ENCODE measurements around the gene HIVEP2.

HIVEP2 gene

DNA sequence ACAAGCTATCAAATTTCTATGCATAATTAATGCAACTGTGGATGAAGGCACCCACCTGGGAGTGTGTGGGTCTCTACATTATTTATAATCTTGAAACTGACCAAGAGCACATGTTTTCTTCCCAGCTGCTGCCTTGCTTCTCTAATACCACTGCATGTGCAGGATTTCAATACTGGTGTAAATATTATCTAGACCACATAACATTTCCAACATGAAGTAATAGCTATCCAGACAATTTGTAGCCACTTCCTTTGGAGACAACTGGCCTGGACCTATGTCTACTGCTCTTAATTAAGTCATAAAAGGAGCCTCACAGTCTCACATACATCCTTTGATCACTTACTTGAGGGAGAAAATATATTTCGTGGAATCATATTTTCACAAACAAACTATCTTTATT is 180.7 kb downstream of the HIVEP2 start:
- DNase-seq, result no peak

DNA sequence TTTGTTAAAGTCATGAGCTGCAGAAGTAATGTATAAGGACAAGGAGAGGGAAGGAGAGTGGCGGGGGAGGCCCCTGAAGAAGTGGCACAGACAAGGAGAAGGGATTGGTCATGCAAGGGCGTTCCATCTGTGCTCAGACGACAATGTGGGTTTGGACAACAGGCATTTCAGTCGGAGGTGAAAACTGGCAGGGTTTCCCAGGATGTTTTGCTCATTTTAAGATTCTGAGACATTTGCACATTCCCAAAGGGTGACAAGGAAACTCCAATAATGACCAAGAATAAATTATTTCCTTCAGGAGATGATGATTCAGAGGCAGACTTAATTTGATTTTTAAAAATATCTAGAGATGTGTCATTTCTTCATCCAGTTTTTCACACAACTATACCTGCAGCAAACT is 181.8 kb downstream of the HIVEP2 start:
- DNase-seq, result no peak

DNA sequence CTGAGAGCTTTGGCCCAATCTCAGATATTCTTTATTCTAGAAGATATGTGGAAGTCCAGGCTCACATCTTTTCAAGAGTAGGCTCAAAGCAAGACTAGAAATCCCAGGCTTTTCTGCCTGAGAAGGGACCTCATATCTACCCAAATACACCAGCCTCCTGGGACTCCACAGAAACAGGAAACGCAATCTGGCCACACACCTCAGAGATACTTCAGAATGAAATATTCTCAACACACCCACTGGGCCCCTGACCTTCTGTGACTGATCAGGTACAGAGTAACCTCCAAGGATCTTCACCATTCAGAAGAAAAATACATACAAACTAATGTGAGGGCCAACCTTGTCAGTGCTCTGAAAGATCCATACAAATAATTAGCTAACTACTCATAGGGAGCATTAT is 183.2 kb downstream of the HIVEP2 start:
- no peak for DNase-seq

DNA sequence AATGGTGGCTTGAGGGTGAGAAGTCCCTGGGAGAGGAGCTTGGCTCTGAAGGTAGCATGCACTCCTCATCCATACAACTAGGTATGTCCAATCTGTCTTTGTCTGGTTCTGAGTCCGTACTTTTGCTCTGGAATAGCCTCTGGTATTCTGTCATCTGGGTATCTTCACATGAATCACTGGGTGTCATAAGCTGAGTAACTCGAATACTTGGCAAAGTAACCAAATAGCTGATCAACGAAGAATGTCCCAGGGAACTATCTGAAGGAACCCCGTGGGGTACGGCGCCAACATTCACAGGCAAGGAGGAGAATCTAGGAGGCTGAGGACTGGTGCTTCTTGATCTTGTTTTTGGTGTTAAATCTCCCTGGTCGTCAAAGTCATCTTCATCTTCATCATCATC is 184.8 kb downstream of the HIVEP2 start:
- no peak for DNase-seq

DNA sequence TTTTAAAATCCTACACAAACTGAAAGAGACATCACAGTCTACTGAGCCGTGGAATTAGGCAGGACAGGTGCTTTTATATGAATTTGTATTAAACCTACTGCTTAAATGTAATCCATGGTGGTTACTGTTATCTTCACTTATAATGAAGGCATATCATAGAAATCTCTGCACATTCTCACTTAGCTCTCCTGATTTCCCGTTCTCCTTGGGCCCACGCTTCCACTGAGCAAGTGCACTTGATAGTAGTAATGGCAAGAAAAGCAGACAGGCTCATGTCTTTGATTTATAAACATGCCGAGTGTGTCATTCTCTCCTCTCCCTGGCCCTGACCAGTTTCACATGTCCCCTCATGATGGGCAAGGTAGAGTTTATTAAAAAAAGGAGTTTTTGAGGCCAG is 186.3 kb downstream of the HIVEP2 start:
- DNase-seq, result no peak

DNA sequence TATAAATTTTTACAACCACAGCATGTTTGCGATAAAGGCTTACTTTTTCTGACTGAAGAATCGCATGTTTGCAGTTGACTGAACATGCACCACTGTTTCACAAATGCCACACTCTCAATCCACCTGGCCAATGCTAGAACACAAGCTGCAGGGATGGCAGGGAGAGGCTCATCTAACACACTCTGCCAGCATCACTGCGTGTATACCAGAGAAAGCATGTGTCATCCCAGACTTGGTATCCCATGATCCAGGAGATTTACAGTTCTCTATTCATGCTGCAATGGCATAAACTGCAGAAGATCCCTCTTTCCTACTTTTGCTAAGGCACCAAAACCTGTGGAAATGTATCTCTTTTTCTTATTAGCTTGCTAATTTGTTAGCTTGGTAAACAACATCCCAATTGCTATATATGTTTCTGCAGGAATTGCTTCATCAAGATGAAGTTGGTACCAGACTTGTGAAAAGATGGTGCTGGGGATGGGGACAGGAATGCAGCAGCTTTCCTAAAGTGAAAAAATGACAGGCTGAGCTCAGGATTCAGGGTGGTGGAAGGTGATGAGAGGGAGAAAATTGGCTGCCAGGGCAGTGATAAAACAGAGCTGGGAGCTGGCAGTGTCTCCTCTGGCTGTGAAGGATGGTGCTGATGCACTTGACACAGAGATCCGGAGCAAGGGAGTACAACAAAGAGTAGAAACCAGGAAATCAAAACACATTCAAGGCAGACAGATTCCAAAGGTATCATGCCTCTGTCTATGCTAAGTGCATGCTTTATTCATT is 186.9 kb downstream of the HIVEP2 start:
- no peak for DNase-seq

DNA sequence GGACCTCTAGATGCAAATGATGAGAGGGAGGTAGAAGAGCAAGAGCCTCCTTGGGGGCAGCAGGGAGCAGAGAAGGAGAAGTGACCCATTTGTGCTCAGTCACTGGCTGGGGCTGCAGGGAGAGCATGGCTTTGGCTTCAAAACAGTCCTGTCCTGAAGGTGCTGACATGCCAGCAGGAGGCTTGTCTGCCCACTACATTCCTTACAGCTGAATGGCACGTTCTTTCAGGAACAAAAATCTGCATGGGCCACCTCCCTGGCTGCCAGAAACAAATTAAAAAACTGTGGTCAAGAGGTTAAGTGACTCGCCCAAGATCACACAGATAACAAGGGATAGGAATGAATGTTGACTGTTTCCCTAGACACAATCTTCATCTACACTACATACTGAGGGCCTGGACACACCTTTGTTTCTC is 188.8 kb downstream of the HIVEP2 start:
- DNase-seq, result no peak

DNA sequence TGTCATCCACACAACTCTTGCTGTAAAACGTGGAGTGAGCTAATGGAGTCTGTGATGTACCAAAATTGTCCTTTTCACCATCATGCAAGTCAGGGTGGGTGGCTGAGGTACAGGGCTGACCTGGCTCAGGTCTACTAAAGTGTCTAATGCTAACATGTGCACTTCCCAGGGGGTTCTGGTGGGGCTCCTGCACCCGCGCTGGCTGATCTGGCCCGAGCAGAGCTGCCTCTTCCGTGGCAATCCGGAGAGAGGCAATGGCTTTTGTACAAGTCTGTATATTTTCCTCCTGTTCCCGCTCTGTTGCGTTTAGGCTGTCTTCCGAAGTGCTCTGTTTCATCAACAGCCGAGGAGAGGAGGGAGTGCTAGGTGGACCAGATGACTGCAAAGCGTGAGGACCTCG is 191.8 kb downstream of the HIVEP2 start:
- DNase-seq, result no peak

DNA sequence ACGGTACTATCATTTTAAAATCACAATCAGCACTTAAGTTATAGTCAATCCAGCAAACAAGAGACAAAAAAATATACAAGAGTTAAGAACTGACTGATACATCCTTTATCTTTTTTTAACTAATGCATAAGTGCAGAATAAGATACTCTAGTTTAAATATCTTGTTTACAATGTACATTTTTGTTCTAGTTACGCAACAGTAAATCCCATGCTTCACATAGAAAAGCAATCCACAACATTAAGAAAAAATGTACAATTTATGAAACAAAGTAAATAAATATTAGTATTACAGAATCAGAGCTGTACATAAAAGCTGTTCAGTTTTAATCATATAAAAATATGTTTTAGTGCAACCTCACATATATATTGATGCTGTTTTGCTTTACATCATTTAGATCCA is 192.6 kb downstream of the HIVEP2 start:
- no peak for DNase-seq

DNA sequence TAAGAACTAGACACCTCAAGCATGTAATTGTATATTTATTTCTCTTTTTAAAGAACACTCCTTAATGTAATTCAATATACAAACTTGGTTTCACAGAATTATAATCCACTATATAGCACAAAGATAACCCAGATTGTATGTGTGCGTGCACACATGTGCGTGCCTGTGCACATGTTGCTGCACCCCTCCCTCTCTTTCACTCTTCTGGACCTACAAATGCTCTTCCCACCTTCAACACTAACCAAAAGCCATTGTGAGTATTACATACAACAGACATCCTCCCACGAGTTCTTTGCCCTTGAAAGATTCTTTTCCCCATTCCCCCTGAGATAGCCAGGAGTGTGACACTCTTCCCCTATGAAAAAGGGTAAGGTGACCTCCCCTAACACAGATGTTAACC is 193.5 kb downstream of the HIVEP2 start:
- no peak for DNase-seq

DNA sequence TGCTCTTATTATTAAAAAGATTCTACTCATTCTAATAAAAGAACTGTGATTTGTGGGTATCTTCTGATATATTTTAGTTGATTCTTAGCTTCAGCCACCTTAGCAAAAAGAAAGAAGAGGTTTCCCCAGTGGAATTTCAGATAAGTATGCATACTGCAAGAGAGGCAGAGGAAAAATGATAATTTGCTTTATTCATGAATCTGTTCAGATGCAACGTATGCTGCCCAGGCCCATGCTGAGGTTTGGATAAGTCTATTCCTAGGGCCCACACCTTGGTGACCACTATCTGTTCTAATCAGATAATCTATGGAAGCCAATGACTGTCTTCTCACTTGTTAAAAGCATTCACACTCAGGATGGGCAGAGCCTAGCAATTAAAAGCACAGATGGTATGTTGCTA is 194.0 kb downstream of the HIVEP2 start:
- no peak for DNase-seq

DNA sequence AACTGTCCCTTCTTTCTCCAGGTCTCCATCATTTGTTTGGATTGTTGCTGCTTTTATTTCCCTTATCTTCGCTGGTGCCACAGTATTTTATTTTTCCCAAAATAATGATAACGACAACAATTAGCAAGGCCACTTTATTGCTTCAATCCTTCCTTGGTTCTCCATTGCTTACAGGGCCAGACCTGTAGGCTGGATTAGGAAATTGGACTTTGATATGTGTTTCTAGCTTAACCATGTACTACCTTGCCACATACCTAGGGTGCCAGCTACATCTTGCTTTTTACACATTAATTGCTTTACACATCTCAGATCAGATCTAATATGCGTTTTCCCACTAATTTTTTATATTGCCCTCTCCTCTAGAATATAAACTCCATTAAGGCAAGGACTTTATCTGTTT is 195.4 kb downstream of the HIVEP2 start:
- no peak for DNase-seq

DNA sequence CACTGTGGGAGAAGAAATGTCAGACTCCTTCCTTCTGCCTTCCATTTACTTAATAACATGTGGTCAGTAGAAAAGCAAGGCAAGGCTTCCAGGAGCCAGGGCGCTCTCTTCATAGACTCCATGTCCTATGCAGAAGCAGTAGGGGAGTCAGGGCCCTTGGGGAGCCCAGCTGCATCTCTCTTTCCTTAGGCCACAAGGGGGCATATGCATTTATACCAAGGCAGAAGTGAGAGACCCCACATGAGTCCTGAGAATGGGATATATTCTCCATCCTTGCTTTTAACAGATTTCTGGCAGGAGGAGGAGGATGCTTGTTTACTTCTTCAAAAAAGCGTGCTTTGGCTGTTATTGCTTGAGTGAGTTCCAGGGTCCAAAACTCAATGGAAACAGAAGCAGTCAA is 198.5 kb downstream of the HIVEP2 start:
- no peak for DNase-seq

DNA sequence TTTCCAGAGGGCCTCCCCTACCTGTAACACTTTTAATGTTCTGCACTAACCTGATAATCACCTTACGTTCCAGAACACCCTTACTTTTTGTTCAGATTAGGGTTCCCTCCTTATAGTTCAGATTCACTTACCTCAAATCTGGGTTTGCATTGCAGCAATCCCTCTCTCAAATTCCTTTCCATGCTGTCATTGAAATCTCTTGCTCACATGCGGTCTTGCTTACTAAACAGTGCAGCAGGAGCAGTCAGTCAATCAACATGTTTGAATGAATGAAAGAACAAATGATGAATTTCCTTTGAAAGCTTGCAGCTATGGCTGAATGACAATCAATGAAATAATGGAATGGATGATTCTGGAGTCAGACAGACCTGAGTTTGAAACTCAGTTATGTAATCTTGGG is 200.1 kb downstream of the HIVEP2 start:
- DNase-seq, result no peak

DNA sequence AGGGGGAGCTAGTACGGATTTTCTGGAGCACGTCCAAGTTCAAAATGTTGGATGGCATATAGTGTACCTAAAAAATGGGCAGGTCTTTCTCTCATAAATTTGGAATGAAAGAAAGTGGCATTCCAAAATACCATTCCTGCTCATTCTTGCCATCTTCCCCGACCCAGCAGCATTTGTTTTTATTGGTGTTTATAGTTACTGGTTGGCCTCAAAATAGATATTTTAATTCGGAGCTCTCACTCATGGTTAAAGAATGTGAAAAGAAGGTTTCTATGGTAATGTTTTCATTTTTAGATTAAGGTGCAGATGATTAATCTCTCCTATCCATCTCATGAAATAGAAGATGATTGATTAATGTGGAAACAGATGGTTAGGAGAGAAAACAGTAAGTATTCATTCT is 204.5 kb downstream of the HIVEP2 start:
- no peak for DNase-seq

DNA sequence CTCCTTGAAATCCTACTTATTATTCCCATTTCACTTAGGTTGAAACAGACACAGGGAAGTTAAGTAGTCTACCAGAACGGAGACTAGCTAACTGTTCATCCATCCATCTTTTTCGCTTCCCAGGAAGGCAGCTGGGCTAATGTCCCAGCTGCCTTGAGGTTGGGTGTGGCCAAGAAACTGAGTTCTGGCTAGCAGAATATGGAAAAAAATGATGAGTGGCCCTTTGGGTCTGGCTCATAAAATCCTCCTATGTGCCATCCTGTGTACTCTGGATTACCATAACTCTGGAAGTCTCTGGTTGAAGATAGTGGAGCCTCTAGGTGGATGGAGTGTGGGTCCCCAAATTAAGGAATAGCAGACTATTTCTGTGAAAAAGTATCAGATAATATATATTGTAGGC is 206.2 kb downstream of the HIVEP2 start:
- no peak for DNase-seq

DNA sequence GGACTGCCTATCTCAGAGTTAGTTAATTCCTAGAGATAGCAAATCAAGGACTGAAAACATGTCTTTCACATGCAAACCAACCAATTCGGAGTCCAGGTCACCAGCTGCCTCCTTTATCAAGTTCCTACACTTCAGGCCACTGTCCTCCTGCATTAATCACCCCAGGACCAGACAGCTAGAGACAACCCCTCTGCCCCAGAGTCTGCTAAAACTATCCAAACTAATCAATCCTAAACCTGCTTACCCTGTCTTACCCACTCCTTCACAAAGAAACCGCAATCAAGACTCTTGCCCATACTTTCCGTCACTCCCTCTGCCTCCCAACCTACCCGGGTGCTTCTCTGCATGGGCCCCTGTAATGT is 207.0 kb downstream of the HIVEP2 start:
- DNase-seq, result no peak

DNA sequence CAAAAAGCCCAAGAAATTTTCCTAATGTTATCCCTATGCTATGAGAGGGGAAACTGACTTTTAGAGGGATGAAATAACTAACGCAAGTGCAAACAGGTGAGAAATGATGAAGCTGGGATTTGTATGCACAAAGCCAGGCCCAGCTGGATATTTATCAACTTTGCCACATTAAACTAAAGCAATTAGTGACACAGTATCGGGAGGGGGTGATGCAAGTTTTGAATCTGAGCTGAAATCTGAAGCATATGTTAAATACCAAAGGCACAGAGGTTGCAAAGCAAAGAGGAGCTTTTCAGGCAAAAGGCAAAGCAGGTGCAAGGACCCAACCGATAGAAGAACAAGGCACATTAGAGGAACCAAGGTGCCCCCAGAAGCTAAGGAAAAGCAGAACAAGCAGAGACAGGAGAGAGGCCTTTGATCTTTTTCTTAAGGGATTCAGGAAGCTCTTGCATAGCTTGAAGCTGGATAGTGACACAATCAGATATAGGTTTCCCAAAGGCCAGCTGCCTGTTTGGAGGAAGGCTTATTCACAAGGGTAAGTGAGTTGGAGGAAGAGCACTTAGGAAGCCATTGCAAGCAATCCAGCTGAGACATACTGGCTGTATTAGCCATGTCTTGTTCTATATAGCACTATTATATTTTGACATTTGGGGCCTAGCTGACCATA is 207.5 kb downstream of the HIVEP2 start:
- no peak for DNase-seq

DNA sequence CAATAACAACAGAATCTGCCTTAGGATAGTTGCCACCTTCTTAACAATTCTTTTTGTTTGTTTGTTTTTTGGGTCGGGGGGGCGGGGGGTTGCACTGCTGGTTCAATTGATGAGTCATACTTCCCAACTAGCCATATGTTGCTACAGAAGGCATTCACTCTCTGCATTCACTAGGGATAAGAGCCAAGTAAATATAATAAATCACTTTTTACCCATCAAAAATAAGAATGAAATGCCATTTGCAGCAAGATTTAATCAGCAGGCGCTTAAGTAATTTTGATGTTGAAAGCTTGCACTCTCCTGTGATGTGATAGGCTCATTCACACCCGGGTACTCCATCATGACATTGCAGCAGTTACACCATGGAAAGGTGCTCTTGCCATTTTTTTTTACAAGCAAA is 209.8 kb downstream of the HIVEP2 start:
- peak; percentile 49 for DNase-seq

DNA sequence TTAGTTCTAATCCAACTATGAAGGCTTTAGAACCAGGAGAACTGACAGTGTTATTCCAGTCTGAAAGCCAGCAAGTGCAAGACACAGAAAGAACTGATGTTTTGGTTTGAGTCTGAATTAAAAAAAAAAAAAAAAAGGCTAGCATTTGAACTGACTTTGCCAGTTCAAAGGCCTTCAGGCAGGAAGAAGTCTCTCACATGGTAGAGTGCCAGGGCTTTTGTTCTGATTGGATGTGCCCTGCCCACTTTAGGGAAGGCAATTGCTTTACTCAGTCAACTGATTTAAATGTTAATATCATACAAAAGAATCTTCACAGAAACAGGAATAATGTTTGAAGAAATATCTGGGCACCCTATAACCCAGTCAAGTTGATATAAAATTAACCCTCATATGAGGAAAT is 212.2 kb downstream of the HIVEP2 start:
- DNase-seq, result no peak

DNA sequence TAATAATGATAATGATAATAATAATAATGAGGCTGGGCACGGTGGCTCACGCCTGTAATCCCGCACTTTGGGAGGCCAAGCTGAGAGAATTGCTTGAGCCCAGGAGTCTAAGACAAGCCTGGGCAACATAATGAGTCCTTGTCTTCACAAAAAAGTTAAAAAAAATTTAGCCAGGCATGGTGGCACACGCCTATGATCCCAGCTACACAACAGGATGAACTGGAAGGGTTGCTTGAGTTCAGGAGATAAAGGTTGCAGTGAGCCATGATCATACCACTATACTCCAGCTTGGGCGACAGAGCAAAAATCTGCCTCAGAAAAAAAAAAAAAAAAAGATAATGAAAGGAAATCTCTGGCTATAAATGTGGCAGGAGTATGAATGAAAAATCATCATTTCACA is 213.4 kb downstream of the HIVEP2 start:
- DNase-seq, result no peak

DNA sequence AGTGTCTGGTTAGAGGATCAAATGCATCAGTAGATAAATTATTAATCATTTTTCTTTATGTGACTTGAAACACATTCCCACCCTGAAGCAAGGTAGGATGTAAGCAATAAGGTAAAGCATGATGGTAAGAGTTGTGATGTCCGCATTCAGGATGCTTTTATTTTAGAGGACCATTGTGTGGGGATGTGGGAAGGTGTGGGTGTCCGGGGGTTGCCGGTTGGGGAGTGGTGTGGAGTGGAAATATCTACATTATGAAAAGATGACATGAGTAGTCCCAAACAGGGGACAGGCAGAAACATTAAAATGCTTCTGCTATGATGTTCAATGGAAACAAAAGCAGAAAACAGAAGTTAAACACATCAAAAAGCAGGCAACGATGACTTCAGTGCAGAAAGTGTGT is 215.4 kb downstream of the HIVEP2 start:
- no peak for DNase-seq

DNA sequence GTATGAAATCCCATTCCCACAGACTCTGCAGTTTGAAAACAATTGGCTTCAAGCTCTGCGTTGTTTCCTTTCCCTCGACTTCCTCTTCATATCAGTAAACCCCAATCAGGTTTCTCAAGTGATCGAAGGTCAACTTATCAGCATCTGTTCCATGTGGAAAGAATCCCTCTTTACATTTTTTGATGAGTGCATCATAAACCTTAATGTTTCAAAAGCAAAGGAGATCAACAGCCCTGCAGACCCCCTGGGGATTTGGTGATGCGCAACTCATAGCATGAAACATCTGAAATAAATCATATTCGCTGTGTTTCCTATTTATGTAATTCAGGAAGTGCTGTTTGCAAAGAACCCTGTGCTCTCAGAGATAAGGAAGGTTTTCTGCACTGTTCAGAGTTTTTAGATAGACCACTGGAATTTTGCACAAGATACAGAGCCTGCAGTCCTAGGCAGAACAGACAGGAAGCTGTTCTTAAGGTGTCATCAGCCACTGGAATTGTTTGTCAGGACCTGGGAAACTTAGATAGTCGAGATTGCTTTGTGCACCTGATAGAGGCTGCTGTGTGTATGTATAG is 216.0 kb downstream of the HIVEP2 start:
- no peak for DNase-seq

DNA sequence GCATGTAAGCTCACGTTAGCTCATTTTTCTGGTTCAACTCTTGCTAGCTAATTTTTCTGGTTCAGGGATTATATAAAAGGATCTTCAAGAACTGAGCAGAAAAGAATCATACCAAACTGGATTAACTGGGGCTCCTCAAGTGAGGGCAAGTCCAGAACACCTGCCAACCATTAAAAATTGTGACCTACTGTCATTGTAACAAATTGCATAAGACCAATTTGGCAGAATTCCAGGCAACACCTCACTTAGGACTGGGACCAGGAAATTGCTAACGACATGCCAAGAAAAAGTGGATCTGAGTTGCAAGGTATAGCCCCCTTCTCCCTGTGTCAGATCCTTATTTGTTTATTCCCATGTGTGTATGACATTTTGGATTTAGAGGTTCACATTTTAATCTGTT is 216.6 kb downstream of the HIVEP2 start:
- DNase-seq, result peak; percentile 68

DNA sequence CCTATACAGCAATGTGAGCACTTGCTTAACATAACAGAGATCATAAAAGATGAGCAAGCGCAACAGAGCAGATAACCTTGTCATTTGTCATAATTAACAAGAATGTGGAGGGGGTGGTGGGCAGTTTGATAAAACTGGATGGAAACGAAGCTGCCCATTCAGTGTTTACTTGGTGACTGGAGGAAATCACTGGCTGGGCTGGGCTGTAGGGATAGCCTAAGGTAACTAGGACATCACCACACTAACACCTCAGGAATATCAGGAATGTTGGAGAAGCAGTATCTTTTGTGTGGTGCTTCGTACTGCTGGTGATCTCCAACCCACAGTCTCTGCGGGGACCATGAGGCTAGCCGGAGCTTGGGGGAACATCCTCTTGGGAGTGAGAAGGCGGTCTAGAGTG is 218.4 kb downstream of the HIVEP2 start:
- DNase-seq, result no peak

All from NCI-H345 (cell line).